ENCODE measurements around the gene ZNF624.
"Not testable (repeated sequence)": the region's sequence is repeated elsewhere in the genome, so short reads cannot be mapped to it uniquely, and the experiment has no call there.

- TF ChIP-seq CTCF (conservative IDR thresholded peaks at IDR 0.05); ZFX (IDR thresholded peaks at IDR 0.05): not testable (repeated sequence)
Measured at GRCh38 chr17:16666907-16667636, 13.4 kb upstream of the ZNF624 start.

Measured in C4-2B (cell line).